Renal cortical epithelial cell (primary cell): ENCODE results near the gene OSBPL2. TPM values are rescaled to one million over a fixed set of nuclear protein-coding genes. Genes with fewer than 3 reads are reported as not detected.

ENCODE experiments used
- DNase-seq: peaks from one replicate; pipeline ENCODE4 v3.0.0-alpha.2; 2011; ENCODE audit warnings: low read depth
- total RNA-seq: library from RNA; depleted of rRNA; stranded (reverse); fragments of >200 nt; gene quantifications from 2 replicates; pipeline ENCODE4 v1.2.3, GENCODE V29; 2014

OSBPL2 gene
- total RNA-seq, 1 donor from 2014 or later, result 41.9 TPM

DNA sequence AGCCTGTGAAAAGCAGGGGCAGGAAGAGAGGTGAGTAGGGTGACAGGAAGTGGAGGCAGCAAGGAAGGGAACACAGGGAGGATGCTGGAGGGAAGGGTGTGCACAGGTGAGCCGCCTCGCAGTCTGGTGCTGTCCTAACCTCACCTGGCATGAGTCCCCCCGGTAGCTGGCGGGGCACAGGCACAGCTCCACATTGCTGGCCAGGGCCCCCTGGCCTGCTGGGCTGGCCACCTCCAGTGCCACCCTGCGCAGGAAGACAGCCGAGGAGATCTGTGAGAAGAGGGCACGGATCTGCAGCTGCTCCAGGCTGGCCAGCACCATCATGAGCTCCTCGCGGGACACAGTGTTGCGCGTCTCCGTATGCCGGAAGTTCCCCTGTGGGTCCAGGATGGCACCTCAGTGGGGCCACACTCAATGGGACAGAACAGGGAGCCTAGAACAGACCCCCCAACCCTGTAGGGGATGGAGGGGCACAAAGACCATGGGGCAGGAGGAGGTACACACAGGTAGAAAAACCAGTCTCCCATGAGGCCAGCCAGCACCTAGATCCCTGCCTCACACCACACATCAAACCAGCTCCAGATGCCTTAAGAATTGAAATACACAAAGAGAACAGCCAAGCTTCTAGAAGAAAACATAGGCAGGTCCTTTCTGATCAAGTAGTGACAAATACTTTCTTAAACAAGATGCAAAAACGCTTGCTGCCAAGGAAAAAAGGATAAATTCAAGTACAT is 87.0 kb downstream of the OSBPL2 start:
- DNase-seq, result no peak

- no peak for DNase-seq
Measured at GRCh38 chr20:62326559-62326958, 88.2 kb downstream of the OSBPL2 start.

DNA sequence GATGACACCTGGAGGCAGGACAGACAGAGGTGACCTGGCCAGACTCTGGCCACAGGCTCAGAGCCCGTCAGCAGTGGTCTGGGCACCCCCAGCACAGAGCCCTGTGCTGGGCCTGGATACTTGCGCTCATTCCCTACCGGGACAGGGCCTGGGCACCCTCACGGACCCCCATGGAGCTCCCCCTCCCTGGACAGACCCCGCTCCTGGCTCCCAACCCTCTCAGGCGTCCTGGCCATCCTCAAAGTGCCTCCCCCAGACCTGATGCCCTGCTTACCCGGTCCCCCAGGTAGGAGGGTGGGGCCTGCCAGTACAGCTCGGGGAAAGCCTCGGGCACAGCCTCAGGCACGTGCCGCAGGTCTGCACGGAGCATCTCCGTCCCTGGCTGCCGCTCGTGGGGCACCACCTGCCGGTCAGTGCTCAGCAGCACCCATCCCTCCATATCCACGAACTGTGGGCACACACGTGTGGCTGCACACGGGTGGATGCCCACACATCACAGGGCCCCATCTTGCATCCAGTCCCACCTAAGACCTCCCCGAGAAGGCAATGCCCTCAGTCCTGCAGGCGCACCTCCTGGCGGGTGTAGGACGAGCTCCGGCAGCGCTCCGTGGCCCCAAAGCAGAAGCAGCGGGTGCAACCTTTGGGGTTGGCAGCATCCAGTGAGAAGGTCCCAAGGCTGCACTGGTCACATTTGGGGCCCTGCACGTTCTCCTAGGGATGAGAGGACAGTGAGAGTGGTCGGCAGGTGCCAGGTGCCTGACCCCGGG is 88.8 kb downstream of the OSBPL2 start:
- DNase-seq, result no peak

- no peak for DNase-seq
Measured at GRCh38 chr20:62327726-62328495, 89.6 kb downstream of the OSBPL2 start.

DNA sequence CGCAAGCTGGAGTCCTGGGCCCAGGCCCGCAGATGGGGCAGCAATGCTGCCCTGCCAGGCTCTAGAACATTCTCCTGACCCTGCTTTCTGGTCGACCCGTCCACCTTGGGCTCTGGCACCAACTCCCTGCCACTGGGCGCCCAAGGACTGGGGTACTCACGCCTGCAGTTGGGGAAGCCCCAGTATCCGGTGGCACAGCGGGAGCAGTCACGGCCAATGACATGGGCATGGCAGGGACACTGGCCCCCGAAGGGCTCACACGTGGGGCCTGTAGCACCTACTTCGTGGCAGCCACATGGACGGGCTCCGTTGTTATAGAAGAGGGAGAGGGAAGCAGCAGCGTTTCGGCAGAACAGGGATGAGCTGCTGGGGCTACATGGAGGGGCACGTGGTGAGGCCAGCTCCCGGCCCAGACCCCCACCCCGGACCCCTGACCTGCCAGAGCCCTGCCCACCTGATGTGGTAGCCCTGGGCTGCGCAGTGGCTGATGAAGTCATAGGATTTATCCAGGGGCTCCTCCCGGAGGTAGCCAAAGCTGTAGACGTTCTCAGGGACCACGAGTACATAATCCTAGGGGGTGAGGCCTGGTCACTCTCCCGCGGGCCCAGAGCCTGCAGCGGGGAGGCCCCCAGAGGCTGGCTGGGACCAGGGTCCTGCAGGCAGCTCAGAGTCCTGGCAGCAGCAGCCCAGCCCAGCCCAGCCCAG is 90.5 kb downstream of the OSBPL2 start:
- DNase-seq, result no peak

DNA sequence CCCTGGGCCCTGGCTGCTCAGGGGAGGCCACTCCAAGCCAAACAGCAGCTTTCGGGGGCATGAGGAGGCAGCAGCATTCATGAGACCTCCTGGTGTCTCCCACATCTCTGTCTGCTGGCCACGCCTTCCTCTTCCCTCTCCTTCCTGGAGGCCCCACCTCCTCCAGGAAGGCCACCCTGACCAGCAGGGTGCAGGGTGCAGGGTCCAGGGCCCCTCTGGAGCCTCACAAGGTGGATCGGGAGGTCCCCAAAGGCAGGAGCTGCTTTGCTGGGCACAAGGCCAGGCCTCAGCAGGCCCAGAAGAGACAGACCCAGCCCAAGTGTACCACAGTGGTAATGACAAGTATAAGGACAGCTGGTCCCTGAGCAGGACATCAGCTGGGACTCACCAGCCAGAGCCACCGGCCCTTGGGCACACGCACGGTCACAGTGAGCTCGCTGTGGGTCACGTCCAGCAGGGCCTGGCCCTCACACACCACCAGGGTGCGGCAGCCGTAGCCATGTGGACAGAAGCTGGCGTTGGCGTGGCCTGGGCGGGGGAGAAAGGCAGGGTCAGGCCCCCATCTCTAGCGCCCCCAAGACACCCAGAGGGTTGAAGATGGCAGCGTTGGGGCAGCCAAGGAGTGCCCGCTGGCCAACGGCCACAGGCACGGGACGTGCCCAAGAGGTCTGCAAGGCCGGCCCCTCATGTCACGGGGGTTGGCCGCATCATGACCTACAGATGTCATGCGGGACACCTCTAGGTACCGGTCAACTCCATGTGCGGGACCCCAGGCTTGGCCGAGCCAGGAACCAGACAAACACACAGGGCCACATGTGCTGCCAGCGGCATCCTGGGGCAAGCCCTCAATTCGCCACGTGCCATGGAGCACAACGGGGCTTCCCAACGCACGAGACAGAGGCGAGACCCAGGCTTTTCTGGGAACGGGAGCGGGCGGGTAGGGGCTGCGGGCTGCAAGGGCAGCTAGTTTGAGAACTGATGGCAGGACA is 91.4 kb downstream of the OSBPL2 start:
- DNase-seq, result no peak

DNA sequence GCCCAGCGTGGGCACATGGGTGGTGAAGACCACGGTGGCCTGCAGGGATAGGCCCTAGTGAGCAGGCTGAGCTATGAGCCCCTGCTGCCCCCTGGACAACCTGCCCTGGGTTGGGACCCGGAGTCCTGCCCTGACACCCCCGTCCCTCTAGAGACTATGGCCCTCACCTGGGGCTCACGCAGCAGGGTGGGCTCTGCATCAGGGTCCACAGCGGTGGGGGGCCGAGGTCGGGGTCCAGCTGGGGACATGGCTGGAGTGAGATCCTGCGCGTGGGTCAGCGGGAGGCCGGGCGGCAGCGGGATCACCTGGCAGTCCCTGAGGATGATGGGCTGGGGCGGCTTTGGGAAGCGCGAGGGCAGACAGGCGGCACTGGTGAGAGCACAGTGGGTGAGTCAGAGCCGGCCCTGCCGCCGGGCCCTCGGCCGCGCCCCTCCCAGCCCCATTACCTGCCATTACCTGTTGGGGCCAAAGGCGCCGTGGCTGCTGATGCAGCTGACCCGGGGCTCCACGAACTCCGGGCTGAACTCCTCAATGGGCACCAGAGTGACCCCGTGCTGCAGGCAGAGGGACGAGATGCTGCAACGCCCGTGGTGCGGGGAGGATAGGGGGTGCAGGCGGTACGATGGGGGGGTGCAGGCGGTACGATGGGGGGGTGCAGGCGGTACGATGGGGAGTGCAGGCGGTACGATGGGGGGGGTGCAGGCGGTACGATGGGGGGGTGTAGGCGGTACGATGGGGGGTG is 92.4 kb downstream of the OSBPL2 start:
- DNase-seq, result no peak

DNA sequence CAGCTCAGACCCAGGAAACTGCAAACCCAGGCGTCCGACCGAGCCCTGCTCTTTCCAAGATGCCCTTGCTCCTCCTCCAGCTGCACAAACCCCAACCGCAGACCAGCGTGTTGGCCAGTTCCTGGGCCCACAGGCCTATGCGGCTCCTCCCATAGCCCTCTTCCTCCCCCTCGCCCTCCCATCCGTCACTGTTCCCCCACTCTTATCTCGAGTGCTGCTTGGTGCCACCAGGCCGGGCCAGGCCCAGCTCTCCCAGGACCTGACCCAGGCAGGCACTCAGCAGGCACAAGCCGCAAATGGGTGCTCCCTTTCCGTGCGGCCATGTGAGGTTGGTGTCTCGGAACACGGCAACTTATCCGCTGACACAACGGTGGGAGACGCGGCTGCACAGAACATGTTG is 93.0 kb downstream of the OSBPL2 start:
- DNase-seq, result no peak

DNA sequence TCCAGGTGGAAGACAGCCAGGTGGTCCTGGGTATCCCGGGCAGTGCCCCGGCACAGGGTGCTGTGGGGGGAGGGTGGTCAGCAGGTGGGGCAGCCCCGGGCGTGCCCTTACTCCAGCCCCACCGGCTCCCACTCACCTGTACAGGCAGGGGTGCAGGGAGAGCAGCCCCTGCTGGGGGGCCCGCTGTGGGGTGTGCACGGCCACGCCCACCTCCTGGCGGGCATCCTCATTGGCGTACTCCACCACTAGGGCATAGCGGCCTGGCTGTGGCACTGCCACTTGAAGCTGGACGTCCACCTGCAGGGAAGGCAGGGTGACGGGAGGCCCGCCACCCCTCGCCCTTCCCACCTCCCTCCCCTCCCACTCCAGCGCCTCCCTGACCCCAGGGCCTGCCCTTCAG is 94.1 kb downstream of the OSBPL2 start:
- DNase-seq, result no peak

GRCh38 chr20:62332989-62333819 is 94.9 kb downstream of the OSBPL2 start:
- DNase-seq, result no peak

GRCh38 chr20:62333820-62334595 is 95.7 kb downstream of the OSBPL2 start:
- no peak for DNase-seq

GRCh38 chr20:62334881-62335280 is 96.6 kb downstream of the OSBPL2 start:
- DNase-seq, result no peak

DNA sequence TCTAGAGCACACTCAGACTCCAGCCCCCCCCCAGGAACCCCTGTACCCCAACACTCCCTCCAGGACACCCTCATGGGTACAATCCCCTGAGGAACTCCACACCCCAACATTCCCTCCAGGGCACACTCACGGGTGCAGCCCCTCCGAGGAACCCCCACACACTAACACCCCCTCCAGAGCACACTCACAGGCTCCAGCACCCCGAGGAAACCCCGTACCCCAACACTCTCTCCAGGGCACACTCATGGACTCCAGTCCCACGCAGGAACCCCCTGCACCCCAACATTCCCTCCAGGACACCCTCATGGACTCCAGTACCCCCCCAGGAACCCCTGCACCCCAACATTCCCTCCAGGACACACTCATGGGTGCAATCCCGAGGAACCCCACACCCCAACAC is 97.2 kb downstream of the OSBPL2 start:
- DNase-seq, result no peak

GRCh38 chr20:62336329-62336728 is 98.0 kb downstream of the OSBPL2 start:
- DNase-seq, result no peak

DNA sequence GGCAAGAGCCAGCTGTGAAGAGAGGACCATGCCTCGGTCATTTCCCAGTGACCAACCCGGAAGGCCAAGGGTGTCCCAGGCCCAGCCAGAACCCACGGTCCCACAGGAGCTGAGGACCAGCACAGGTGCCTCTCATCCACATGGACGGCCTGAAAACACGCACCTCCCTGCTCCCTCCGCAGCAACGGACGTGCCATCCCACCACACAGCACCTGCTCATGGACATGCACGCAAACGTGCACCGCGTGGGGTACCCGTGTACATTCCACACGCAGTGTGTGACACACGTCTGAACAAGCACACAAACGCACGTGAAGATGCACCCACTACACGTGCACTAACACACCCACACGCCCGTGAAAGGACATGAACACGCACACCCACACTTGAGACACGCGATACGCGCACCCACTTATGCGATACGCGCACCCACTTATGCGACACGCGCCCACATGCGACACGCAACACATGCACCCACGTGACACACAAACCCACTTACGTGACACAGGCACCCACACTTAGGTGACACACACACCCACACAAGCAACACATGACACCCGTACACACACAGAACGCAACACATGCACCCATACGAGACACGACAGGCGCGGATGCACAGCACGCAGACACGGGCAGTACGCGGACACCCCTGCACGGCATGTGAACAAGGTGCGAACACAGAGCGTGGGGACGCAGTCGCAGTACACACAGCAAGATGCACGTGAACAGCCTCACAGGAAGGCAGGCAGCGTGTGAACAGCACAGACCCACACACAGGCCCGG is 98.6 kb downstream of the OSBPL2 start:
- DNase-seq, result no peak

DNA sequence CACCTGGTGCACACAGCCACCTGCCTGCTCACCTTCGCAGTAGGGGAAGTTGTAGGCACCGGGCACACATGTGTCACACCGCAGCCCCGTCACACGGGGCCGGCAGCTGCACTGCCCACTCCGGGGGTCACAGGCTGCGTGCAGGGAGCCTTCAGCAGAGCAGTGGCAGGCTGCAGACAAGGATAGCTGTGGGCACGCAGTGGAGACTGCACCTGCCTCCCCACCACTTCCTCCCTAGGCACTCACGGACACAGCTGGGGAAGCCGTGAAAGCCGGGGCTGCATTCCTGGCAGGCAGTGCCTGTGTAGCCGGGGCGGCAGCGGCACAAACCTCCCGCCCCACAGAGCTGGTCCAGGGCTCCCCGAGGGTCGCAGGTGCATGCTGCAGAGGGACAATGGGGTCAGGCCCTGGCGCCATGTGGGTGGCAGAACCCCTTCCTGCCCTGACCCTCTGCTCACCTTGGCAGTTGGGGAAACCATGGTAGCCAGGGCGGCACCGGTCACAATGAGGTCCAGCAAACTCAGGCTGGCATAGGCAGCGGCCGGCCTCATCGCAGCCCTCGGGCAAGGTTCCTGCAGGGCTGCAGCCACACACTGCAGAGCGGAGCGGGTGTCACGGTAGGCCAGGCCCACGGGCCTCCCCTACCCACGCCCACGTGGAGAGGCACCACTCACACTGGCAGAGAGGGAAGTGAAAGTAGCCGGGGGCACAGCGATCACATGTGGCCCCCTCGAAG is 99.4 kb downstream of the OSBPL2 start:
- DNase-seq, result no peak

DNA sequence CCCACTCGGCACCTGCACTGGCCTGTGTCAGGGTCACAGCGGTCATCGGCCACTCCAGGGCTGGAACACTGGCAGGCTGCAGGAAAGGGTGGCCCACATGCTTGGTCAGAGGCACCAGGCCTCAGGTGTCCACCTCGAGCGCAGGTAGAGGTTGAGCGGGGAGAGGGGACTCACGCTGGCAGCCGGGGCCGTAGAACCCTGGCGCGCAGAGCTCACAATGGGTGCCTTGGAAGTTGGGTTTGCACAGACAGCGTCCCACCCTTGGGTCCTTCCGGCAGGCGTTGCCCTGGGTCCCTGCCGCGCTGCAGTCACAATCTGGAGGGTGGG is 99.9 kb downstream of the OSBPL2 start:
- no peak for DNase-seq
